ENCODE results near the gene CRYBB3. TPM values are rescaled to one million over a fixed set of nuclear protein-coding genes. Genes with fewer than 3 reads are reported as not detected.

The CRYBB3 gene
- total and polyA plus RNA-seq, 9 of the 15 experiments (the other 6 are each of a cell fraction or from before 2014, with no cell fraction given): not detected

DNA sequence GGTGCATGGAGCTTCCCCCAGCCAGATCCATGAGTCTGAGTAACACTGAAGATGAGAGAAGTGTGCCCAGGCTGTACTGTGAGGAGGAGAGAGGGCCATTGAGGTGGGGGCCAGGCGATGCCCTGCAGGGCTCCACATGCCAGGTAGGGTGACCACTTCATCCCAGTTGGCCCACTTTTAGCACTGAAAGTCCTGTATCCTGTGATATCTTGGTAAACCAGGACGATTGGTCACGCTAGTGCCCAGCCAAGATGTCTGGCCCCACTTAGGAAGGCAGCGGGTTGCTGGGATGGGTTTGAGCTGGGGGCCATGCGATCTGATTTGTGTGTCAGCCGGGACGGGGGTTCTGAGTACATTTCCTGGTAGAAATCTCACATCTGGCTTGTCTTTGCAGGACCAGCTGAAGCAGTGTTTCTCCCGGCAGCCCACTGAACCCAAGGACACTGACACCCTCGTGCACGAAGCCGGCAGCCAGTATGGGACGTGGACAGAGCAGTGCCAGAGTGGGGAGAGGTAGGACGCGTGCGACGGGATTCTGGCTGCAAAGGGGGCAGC, 29.2 kb upstream of the CRYBB3 start:
- no peaks in the 10 kb centered on the region for H3K4me1 ChIP-seq (replicated peaks in 1 of 2; ENCODE audit: control insufficient read depth in 2 of 2, insufficient read depth in 2 of 2, low read length in 2 of 2)
- WGBS (ENCODE audit: insufficient coverage, low coverage, missing lambda C conversion rate): under 1% methylated on average over 15 of the region's 16 CpGs
- H3K4me3 ChIP-seq: no peak overlapping the region
- BruUV-seq (replicated peaks): no TSS peak
- no peaks in the 10 kb centered on the region for H3K9me3 ChIP-seq (replicated peaks; ENCODE audit: control insufficient read depth, insufficient read depth, low read depth, low read length)
- no peak overlapping the region for H3K4me2 ChIP-seq (ENCODE audit: insufficient read depth, low read length)
- DNase-seq (ENCODE audit: extremely low read depth in 1 of 4, low spot score in 3 of 4): no peak
- ATAC-seq: no peak
- H3K9ac ChIP-seq (ENCODE audit: insufficient read depth in 1 of 2, low read depth in 2 of 2, low read length in 2 of 2): no peak overlapping the region
- FAIRE-seq: no peak
- no peaks in the 10 kb centered on the region for H3K36me3 ChIP-seq (ENCODE audit: control insufficient read depth, insufficient read depth, low read length)
- intact Hi-C loops (cut with micrococcal nuclease) (no loop called here), in situ Hi-C loops (cut with MboI) (no loop called here)
- no peaks in the 10 kb centered on the region for H3K9me1 ChIP-seq (ENCODE audit: control insufficient read depth, insufficient read depth, low read length)
- H4K20me1 ChIP-seq (replicated peaks; ENCODE audit: control insufficient read depth, insufficient read depth, low read length): no peaks in the 10 kb centered on the region
- ChIA-PET POLR2A (interaction anchor here (0.6 kb wide), 1 partner anchor 616 kb away, joined by 3 read pairs; no protein-coding TSS in a partner anchor), CTCF (ENCODE audit: low intra/inter-chr PET ratio) (no interaction called here)
- H3K79me2 ChIP-seq (ENCODE audit: control insufficient read depth, insufficient read depth, low read length): no peaks in the 10 kb centered on the region
- peaks cover 0 to 12% of the 10 kb centered on the region in 2 experiments; a peak in 4 of 5 replicates for H3K27me3 ChIP-seq (ENCODE audit: control insufficient read depth in 2 of 2, insufficient read depth in 2 of 2, low read length in 2 of 2)
- no peak overlapping the region for H3K27ac ChIP-seq (ENCODE audit: extremely low read depth, low read depth, low read length)
- H2AFZ ChIP-seq (ENCODE audit: low read depth, low read length): no peak overlapping the region
- no peak for TF ChIP-seq POLR2AphosphoS2 (IDR thresholded peaks at IDR 0.05; ENCODE audit: low read length)
- TF ChIP-seq TRIM28 (IDR thresholded peaks at IDR 0.05): no peak
- no peak for TF ChIP-seq CHD7 (IDR thresholded peaks at IDR 0.05; ENCODE audit: low read depth, low read length)
- no peak for TF ChIP-seq KDM1A (IDR thresholded peaks at IDR 0.05)
- no peak for TF ChIP-seq PTRF (tag; IDR thresholded peaks at IDR 0.05)
- TF ChIP-seq, protein P1, sequence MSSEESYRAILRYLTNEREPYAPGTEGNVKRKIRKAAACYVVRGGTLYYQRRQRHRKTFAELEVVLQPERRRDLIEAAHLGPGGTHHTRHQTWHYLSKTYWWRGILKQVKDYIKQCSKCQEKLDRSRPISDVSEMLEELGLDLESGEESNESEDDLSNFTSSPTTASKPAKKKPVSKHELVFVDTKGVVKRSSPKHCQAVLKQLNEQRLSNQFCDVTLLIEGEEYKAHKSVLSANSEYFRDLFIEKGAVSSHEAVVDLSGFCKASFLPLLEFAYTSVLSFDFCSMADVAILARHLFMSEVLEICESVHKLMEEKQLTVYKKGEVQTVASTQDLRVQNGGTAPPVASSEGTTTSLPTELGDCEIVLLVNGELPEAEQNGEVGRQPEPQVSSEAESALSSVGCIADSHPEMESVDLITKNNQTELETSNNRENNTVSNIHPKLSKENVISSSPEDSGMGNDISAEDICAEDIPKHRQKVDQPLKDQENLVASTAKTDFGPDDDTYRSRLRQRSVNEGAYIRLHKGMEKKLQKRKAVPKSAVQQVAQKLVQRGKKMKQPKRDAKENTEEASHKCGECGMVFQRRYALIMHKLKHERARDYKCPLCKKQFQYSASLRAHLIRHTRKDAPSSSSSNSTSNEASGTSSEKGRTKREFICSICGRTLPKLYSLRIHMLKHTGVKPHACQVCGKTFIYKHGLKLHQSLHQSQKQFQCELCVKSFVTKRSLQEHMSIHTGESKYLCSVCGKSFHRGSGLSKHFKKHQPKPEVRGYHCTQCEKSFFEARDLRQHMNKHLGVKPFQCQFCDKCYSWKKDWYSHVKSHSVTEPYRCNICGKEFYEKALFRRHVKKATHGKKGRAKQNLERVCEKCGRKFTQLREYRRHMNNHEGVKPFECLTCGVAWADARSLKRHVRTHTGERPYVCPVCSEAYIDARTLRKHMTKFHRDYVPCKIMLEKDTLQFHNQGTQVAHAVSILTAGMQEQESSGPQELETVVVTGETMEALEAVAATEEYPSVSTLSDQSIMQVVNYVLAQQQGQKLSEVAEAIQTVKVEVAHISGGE (CRISPR knock-in tag; IDR thresholded peaks at IDR 0.05): no peak
- no peak for TF ChIP-seq IRF2 (CRISPR knock-in tag; IDR thresholded peaks at IDR 0.05)

All from K562 (cell line).